HK-2 (cell line): Measurements from ENCODE around the gene TDRD1.

Source experiments
- DNase-seq: peaks from one replicate; pipeline ENCODE4 v3.0.0-alpha.2; 2018; ENCODE audit not compliant: unreplicated experiment

Gene TDRD1

GRCh38 chr10:114233482-114233881 lies 54.3 kb downstream of the TDRD1 start:
- no peak for DNase-seq

- DNase-seq: no peak
Measured at GRCh38 chr10:114234132-114234531, 55.0 kb downstream of the TDRD1 start.

- DNase-seq: peak; percentile 13
Measured at GRCh38 chr10:114239117-114239993, 60.2 kb downstream of the TDRD1 start, which contains the start of gene VWA2. VWA2 (plus strand) TSS chr10:114239254; CDS start chr10:114248714, 9,460 bp downstream.

GRCh38 chr10:114239994-114240345 lies 60.8 kb downstream of the TDRD1 start:
- no peak for DNase-seq

GRCh38 chr10:114242235-114242634 lies 63.1 kb downstream of the TDRD1 start:
- DNase-seq: no peak

- DNase-seq: no peak
Measured at GRCh38 chr10:114243661-114244060, 64.5 kb downstream of the TDRD1 start.

GRCh38 chr10:114244126-114244525 lies 65.0 kb downstream of the TDRD1 start:
- DNase-seq: no peak

- peak; percentile 25 for DNase-seq
Measured at GRCh38 chr10:114245121-114245791, 66.1 kb downstream of the TDRD1 start.

GRCh38 chr10:114246679-114247305 lies 67.6 kb downstream of the TDRD1 start:
- peak; percentile 21 for DNase-seq

- DNase-seq: no peak
Measured at GRCh38 chr10:114250236-114250635, 71.1 kb downstream of the TDRD1 start.

- DNase-seq: no peak
Measured at GRCh38 chr10:114250716-114251115, 71.6 kb downstream of the TDRD1 start.

- no peak for DNase-seq
Measured at GRCh38 chr10:114252092-114252491, 72.9 kb downstream of the TDRD1 start.

GRCh38 chr10:114252883-114253282 lies 73.7 kb downstream of the TDRD1 start:
- DNase-seq: no peak

GRCh38 chr10:114255227-114255626 lies 76.1 kb downstream of the TDRD1 start:
- DNase-seq: no peak

GRCh38 chr10:114256008-114256765 lies 77.0 kb downstream of the TDRD1 start:
- no peak for DNase-seq

- DNase-seq: no peak
Measured at GRCh38 chr10:114256822-114257221, 77.7 kb downstream of the TDRD1 start.

- DNase-seq: no peak
Measured at GRCh38 chr10:114257498-114257897, 78.3 kb downstream of the TDRD1 start.

- DNase-seq: no peak
Measured at GRCh38 chr10:114258274-114258840, 79.2 kb downstream of the TDRD1 start.

GRCh38 chr10:114259824-114260223 lies 80.7 kb downstream of the TDRD1 start:
- DNase-seq: no peak

GRCh38 chr10:114260366-114260765 lies 81.2 kb downstream of the TDRD1 start:
- DNase-seq: no peak

- peak; percentile 55 for DNase-seq
Measured at GRCh38 chr10:114261076-114261475, 81.9 kb downstream of the TDRD1 start.

- no peak for DNase-seq
Measured at GRCh38 chr10:114262496-114262895, 83.3 kb downstream of the TDRD1 start.
